ENCODE results near the gene ARHGAP26.

The ARHGAP26 gene

GRCh38 chr5:143170104-143170503 lies 399.9 kb downstream of the ARHGAP26 start:
- no peak overlapping the region for H2AFZ ChIP-seq (ENCODE audit: low read depth, low read length)
- no peaks in the 10 kb centered on the region for H3K4me1 ChIP-seq (ENCODE audit: insufficient read depth, low read length)
- no peak overlapping the region for H3K4me3 ChIP-seq (ENCODE audit: low read length)
- H3K27me3 ChIP-seq (ENCODE audit: insufficient read depth, low read length) = no peaks in the 10 kb centered on the region
- H3K9me3 ChIP-seq (ENCODE audit: low read length) = no peaks in the 10 kb centered on the region
- H3K36me3 ChIP-seq (ENCODE audit: insufficient read depth, low read length) = no peaks in the 10 kb centered on the region

DNA sequence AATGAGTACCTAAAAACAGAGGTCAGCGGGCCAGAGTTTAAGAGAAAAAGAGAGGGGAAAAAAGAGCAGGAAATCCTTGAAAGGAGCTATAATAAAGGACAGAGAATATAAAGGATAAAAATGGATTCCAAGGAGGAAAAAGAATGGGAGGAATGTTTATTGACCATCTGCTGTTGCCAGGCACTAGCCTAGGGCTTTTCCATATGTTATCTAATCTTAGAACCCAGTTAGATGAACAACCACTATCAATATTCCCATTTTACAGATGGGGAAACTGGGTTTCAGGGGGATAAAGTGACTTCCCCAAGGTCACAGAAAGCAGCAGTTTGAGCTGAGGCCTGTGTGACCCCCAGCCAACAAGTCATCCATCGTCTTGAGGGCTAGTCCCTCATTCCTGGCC lies 400.8 kb downstream of the ARHGAP26 start:
- Histone ChIP-seq H2AFZ (ENCODE audit: low read depth, low read length) (no peak overlapping the region), H3K4me1 (ENCODE audit: insufficient read depth, low read length) (no peaks in the 10 kb centered on the region), H3K36me3 (ENCODE audit: insufficient read depth, low read length) (no peaks in the 10 kb centered on the region), H3K4me3 (ENCODE audit: low read length) (no peak overlapping the region), H3K27me3 (ENCODE audit: insufficient read depth, low read length) (no peaks in the 10 kb centered on the region), H3K9me3 (ENCODE audit: low read length) (no peaks in the 10 kb centered on the region)

GRCh38 chr5:143172739-143173138 lies 402.6 kb downstream of the ARHGAP26 start:
- Histone ChIP-seq H3K36me3 (ENCODE audit: insufficient read depth, low read length) (no peaks in the 10 kb centered on the region), H3K9me3 (ENCODE audit: low read length) (no peaks in the 10 kb centered on the region), H2AFZ (ENCODE audit: low read depth, low read length) (no peak overlapping the region), H3K27me3 (ENCODE audit: insufficient read depth, low read length) (no peaks in the 10 kb centered on the region), H3K4me1 (ENCODE audit: insufficient read depth, low read length) (no peaks in the 10 kb centered on the region), H3K4me3 (ENCODE audit: low read length) (no peak overlapping the region)

GRCh38 chr5:143173139-143173889 lies 403.1 kb downstream of the ARHGAP26 start:
- no peaks in the 10 kb centered on the region for H3K27me3 ChIP-seq (ENCODE audit: insufficient read depth, low read length)
- H3K4me3 ChIP-seq (ENCODE audit: low read length) = no peak overlapping the region
- H3K36me3 ChIP-seq (ENCODE audit: insufficient read depth, low read length) = no peaks in the 10 kb centered on the region
- no peaks in the 10 kb centered on the region for H3K9me3 ChIP-seq (ENCODE audit: low read length)
- H3K4me1 ChIP-seq (ENCODE audit: insufficient read depth, low read length) = no peaks in the 10 kb centered on the region
- H2AFZ ChIP-seq (ENCODE audit: low read depth, low read length) = no peak overlapping the region

GRCh38 chr5:143174714-143175398 lies 404.7 kb downstream of the ARHGAP26 start:
- no peak overlapping the region for H2AFZ ChIP-seq (ENCODE audit: low read depth, low read length)
- no peak overlapping the region for H3K4me3 ChIP-seq (ENCODE audit: low read length)
- no peaks in the 10 kb centered on the region for H3K9me3 ChIP-seq (ENCODE audit: low read length)
- H3K36me3 ChIP-seq (ENCODE audit: insufficient read depth, low read length) = no peaks in the 10 kb centered on the region
- no peaks in the 10 kb centered on the region for H3K27me3 ChIP-seq (ENCODE audit: insufficient read depth, low read length)
- no peaks in the 10 kb centered on the region for H3K4me1 ChIP-seq (ENCODE audit: insufficient read depth, low read length)

DNA sequence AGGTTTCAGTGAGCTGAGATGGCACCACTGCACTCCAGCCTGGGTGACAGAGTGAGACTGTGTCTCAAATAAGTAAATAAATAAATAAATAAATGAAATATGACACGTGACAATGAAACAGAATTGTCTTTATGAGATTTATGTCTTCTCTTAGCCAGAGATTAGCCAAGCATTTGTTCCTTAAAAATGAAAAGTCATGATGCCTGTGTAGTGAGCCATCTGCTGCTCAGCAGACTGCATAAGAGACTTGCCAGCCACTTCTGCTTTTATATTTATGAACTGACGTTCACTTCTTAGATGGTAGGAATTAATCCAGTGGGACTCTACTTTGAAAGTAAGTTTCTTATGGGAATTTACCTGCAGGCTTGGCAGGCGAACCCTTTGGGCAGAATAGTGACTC lies 405.9 kb downstream of the ARHGAP26 start:
- Histone ChIP-seq H2AFZ (ENCODE audit: low read depth, low read length) (no peak overlapping the region), H3K4me1 (ENCODE audit: insufficient read depth, low read length) (no peaks in the 10 kb centered on the region), H3K27me3 (ENCODE audit: insufficient read depth, low read length) (no peaks in the 10 kb centered on the region), H3K4me3 (ENCODE audit: low read length) (no peak overlapping the region), H3K36me3 (ENCODE audit: insufficient read depth, low read length) (no peaks in the 10 kb centered on the region), H3K9me3 (ENCODE audit: low read length) (no peaks in the 10 kb centered on the region)

GRCh38 chr5:143177263-143177983 lies 407.2 kb downstream of the ARHGAP26 start:
- no peaks in the 10 kb centered on the region for H3K9me3 ChIP-seq (ENCODE audit: low read length)
- no peaks in the 10 kb centered on the region for H3K4me1 ChIP-seq (ENCODE audit: insufficient read depth, low read length)
- no peak overlapping the region for H3K4me3 ChIP-seq (ENCODE audit: low read length)
- no peaks in the 10 kb centered on the region for H3K27me3 ChIP-seq (ENCODE audit: insufficient read depth, low read length)
- no peaks in the 10 kb centered on the region for H3K36me3 ChIP-seq (ENCODE audit: insufficient read depth, low read length)
- no peak overlapping the region for H2AFZ ChIP-seq (ENCODE audit: low read depth, low read length)

- Histone ChIP-seq H2AFZ (ENCODE audit: low read depth, low read length) (no peak overlapping the region), H3K4me1 (ENCODE audit: insufficient read depth, low read length) (no peaks in the 10 kb centered on the region), H3K4me3 (ENCODE audit: low read length) (no peak overlapping the region), H3K36me3 (ENCODE audit: insufficient read depth, low read length) (no peaks in the 10 kb centered on the region), H3K27me3 (ENCODE audit: insufficient read depth, low read length) (no peaks in the 10 kb centered on the region), H3K9me3 (ENCODE audit: low read length) (no peaks in the 10 kb centered on the region)
Measured at GRCh38 chr5:143179126-143179740, 409.1 kb downstream of the ARHGAP26 start.

DNA sequence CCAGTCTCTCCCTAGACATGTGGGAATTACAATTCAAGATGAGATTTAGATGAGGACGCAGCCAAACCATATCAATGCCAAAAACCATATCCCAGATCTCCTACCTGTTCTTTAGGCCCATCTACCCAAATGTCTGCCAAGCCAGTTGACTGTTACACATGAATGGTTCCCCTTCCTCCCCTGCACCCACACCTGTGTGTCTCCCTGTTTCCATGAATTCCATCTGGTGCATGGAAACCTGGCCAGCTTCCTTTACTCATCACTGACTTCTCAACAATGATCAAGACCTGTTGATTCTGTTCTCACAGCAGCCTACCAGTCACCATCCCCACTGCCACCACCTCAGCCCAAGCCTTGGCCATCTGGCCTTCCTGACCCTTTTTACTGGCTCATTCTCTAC lies 410.6 kb downstream of the ARHGAP26 start:
- Histone ChIP-seq H3K4me3 (ENCODE audit: low read length) (no peak overlapping the region), H3K36me3 (ENCODE audit: insufficient read depth, low read length) (no peaks in the 10 kb centered on the region), H2AFZ (ENCODE audit: low read depth, low read length) (no peak overlapping the region), H3K27me3 (ENCODE audit: insufficient read depth, low read length) (no peaks in the 10 kb centered on the region), H3K9me3 (ENCODE audit: low read length) (no peaks in the 10 kb centered on the region), H3K4me1 (ENCODE audit: insufficient read depth, low read length) (no peaks in the 10 kb centered on the region)

DNA sequence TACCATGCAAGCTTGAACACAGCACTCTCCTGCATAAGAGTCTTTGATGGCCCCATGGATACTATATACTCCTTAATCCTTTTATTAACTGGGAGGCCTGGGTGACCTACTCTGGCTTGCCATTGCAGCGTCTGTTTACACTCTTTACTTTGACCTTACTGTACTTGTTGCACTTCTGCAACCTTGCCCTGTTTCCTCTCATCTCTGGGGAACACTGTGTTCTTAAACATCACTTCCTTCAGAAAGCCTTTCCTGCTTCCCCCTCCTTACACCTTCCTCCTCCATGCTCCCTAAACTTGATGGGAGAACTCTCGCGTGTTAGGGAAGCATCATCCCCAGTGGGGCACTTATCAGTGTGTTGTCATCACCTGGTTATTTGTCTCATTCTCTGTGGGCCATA lies 411.0 kb downstream of the ARHGAP26 start:
- Histone ChIP-seq H3K36me3 (ENCODE audit: insufficient read depth, low read length) (no peaks in the 10 kb centered on the region), H3K4me3 (ENCODE audit: low read length) (no peak overlapping the region), H3K27me3 (ENCODE audit: insufficient read depth, low read length) (no peaks in the 10 kb centered on the region), H2AFZ (ENCODE audit: low read depth, low read length) (no peak overlapping the region), H3K9me3 (ENCODE audit: low read length) (no peaks in the 10 kb centered on the region), H3K4me1 (ENCODE audit: insufficient read depth, low read length) (no peaks in the 10 kb centered on the region)

DNA sequence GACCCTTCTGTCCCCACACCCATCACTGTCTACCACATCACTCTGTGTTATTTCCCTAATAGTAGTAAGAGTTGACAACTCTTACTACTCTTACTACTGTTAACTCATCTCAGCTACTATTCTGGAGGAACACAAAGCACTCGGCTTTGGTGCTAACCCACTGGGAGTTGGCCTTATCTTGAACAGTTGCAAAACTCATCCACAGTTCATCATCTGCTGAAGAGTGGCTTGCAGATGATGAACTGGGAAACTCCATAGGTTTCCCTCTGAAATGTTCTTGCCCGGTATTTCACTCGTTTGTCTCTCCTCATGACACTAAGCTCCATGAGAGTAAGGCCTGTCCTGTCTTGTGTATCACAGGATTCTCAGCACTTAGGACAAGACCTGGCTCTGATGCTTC lies 411.9 kb downstream of the ARHGAP26 start:
- Histone ChIP-seq H3K27me3 (ENCODE audit: insufficient read depth, low read length) (no peaks in the 10 kb centered on the region), H3K4me3 (ENCODE audit: low read length) (no peak overlapping the region), H3K36me3 (ENCODE audit: insufficient read depth, low read length) (no peaks in the 10 kb centered on the region), H2AFZ (ENCODE audit: low read depth, low read length) (no peak overlapping the region), H3K9me3 (ENCODE audit: low read length) (no peaks in the 10 kb centered on the region), H3K4me1 (ENCODE audit: insufficient read depth, low read length) (no peaks in the 10 kb centered on the region)

DNA sequence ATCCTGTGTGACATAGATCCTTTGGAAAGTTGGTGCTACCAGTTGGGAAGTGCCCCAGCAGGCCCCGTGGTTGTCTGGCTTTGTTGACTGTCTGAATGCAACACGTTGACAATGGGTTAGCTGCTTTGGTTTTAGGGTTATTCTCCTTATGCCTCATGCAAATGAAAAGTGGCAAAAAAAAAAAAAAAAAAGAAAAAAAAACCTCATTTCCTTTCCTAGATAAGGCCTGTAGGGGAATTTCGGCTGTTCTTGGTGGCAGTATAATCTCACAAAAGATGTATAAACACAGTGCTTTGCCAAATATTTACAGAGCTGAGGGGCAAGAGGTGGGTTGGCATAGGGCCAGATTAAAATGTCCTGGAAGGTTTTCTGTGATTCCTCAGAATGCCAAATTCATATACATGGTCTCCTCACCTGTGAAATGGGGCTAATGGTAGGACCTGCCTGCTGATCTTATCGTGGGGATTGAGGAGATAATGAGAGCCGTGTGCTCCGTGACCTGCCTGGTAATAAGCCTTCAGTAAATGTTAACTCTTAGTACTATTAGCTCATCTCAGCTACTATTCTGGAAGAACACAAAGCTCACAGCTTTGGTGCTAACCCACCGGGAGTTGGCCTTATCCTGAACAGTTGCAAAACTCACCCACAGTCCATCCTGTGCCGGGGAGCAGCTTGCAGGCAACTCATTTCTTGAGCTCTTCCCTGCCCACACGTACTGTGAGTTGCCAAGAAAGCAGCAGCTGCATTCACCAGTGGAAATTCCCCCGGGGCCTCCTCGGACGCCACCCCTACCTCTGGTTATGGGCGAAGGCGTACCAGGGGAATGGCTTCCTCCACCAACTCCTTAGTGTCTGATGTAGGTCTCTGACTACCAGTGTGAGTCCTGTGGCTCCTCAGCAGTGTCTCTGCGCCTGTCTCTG lies 413.0 kb downstream of the ARHGAP26 start:
- H3K9me3 ChIP-seq (ENCODE audit: low read length) = no peaks in the 10 kb centered on the region
- H3K36me3 ChIP-seq (ENCODE audit: insufficient read depth, low read length) = no peaks in the 10 kb centered on the region
- no peak overlapping the region for H2AFZ ChIP-seq (ENCODE audit: low read depth, low read length)
- H3K4me1 ChIP-seq (ENCODE audit: insufficient read depth, low read length) = no peaks in the 10 kb centered on the region
- no peaks in the 10 kb centered on the region for H3K27me3 ChIP-seq (ENCODE audit: insufficient read depth, low read length)
- H3K4me3 ChIP-seq (ENCODE audit: low read length) = no peak overlapping the region
